Dendritic cell treated with granulocyte-macrophage colony-stimulating factor and Interleukin-4, amounts not matched to agents 40 ng/mL and 50 ng/mL, for 4 days (primary cell): ENCODE results near the gene PPP1R3E.
A peak's percentile ranks its signal among the peaks of the same experiment; 100 is the strongest.

Experiments
- H3K27ac Mint-ChIP-seq: one replicate; pipeline ENCODE4 v1.8.0; 2022; ENCODE audit warnings: mild to moderate bottlenecking, mixed read lengths
- H3K27me3 Mint-ChIP-seq: one replicate; pipeline ENCODE4 v1.8.0; 2022; ENCODE audit warnings: mild to moderate bottlenecking, mixed read lengths
- H3K36me3 Mint-ChIP-seq: one replicate; pipeline ENCODE4 v1.8.0; 2022; ENCODE audit warnings: low read depth, mixed read lengths
- H3K4me1 Mint-ChIP-seq: one replicate; pipeline ENCODE4 v1.8.0; 2022; ENCODE audit warnings: low read depth, mixed read lengths
- H3K4me3 Mint-ChIP-seq: one replicate; pipeline ENCODE4 v1.8.0; 2022; ENCODE audit warnings: mild to moderate bottlenecking, moderate library complexity, mixed read lengths
- H3K9me3 Mint-ChIP-seq: one replicate; pipeline ENCODE4 v1.8.0; 2022; ENCODE audit warnings: mixed read lengths
- intact Hi-C: fragments of 100-400 bp; cut with micrococcal nuclease; formaldehyde crosslinking; loops from one replicate; pipeline ENCODE4 v1.15.0; 2022

The PPP1R3E gene

GRCh38 chr14:23308721-23309445 is 6.2 kb upstream of the PPP1R3E start:
- H3K36me3 Mint-ChIP-seq = peaks cover 59% of the 10 kb centered on the region
- H3K27ac Mint-ChIP-seq = no peak overlapping the region
- H3K4me1 Mint-ChIP-seq = peaks cover 64% of the 10 kb centered on the region
- no peaks in the 10 kb centered on the region for H3K9me3 Mint-ChIP-seq
- no peaks in the 10 kb centered on the region for H3K27me3 Mint-ChIP-seq
- H3K4me3 Mint-ChIP-seq = peak overlapping the region; percentile 15
- intact Hi-C loops = no loop called here

DNA sequence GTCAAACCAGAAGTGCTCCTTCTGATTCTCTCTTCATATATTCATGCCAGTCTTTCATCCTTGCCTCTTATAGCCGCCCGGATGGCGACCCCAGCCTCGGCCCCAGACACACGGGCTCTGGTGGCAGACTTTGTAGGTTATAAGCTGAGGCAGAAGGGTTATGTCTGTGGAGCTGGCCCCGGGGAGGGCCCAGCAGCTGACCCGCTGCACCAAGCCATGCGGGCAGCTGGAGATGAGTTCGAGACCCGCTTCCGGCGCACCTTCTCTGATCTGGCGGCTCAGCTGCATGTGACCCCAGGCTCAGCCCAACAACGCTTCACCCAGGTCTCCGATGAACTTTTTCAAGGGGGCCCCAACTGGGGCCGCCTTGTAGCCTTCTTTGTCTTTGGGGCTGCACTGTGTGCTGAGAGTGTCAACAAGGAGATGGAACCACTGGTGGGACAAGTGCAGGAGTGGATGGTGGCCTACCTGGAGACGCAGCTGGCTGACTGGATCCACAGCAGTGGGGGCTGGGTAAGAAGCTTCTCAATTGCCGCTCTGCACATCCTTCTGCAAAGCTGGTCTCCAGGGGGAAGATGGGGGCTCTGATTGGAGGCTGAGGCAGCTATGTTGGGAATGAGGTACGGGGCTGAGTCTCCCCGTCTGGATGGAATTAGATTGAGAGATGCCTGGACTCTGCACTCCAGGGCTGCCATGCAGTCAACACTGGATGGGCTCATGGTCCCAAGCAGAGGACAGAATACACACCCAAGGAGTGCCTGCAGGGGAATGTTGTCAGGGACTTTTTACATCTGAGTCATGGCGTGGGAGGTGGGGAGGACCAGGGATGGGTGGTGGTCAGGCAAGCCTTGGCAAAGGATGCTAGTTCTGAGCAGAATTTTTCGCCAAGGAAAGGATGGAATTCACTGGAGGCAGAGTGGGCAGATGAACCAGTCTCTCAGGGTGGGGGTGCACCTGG is 5.3 kb upstream of the PPP1R3E start:
- Mint-ChIP-seq H3K36me3 (peaks cover 59% of the 10 kb centered on the region), H3K27ac (peak overlapping the region; percentile 87), H3K4me1 (peaks cover 70% of the 10 kb centered on the region), H3K9me3 (no peaks in the 10 kb centered on the region), H3K4me3 (peak overlapping the region; percentile 88), H3K27me3 (no peaks in the 10 kb centered on the region)
- intact Hi-C loops = no loop called here

- Mint-ChIP-seq H3K27me3 (no peaks in the 10 kb centered on the region), H3K36me3 (peaks cover 61% of the 10 kb centered on the region), H3K4me3 (peak overlapping the region; percentile 88), H3K4me1 (peaks cover 76% of the 10 kb centered on the region), H3K9me3 (no peaks in the 10 kb centered on the region), H3K27ac (peak overlapping the region; percentile 87)
- intact Hi-C loops = no loop called here
Observed at GRCh38 chr14:23307146-23307530, 4.5 kb upstream of the PPP1R3E start.

DNA sequence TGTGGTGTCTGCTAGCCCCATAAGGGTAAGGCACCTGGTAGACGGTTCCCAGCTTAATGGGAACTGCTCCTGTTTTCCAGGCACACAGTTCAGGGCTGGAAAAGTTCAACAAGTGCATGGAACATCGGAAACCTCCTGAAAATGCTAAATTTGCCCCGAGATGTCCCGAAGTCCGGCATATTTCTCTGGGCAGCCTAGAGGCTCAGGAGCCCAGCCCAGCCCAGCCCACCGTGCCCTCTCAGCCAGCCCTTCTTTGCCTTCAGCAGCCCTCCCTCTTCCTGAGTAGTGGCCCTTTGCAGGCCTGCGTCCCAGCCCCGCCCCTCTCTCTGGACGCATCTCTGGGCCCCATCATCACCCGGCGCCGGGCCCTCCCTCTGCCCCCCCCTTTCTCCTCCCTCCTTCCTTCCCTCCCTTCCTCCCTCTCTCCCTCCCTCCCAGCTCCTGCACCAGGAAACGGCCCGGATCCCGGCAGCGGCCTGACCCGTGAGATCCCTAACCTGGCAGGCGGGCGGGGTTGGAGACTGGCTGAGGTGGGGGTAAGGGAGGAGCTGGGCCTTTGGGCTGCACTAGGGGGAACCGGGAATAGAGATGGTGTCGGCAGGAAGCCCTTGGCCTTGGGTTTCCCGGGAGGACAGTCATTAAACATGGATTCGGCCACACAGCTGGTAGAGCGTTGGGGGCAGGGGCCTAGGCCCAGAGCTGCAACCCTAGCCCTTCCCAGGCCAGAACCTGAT is 3.9 kb upstream of the PPP1R3E start, which contains the start of gene BCL2L2:
BCL2L2 (plus strand) TSS at position 422 of the 734 bp plus-strand sequence. CDS start 935 bp downstream, outside the sequence.
- Mint-ChIP-seq H3K27ac (peak within 1 kb of the TSS; percentile 87), H3K4me3 (peak within 1 kb of the TSS; percentile 88), H3K27me3 (no peaks in the 10 kb centered on the region)

DNA sequence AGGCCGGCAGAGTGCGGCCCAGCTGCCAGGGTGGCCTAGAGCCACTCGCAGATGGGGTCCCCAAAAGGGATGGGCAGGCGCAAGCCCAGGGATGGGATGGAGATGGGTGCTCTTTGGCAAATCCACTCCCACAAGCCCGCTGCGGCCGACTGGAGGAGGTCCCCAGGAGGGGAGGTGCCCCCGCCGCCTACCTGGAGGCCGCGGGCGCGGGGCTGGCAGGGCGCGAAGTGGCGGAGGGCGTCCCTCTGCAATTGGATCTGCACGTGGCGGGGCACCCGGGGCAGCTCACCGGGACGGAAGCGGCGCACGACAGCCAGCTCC is 730 bp downstream of the PPP1R3E start:
- intact Hi-C loops = loop anchor here (1.0 to 2.0 kb wide), 2 partner anchors 15 to 19 kb away; partner anchors contain the start of genes HOMEZ and PABPN1
- Mint-ChIP-seq H3K4me1 (peaks cover 57% of the 10 kb centered on the region), H3K36me3 (peaks cover 48% of the 10 kb centered on the region), H3K4me3 (peak overlapping the region; percentile 86), H3K27ac (peak overlapping the region; percentile 98), H3K9me3 (no peaks in the 10 kb centered on the region), H3K27me3 (no peaks in the 10 kb centered on the region)

More for the DNA sequence above, 3.9 kb upstream of the PPP1R3E start, which contains the start of gene BCL2L2:
- intact Hi-C loops = no loop called here
- peaks cover 58% of the 10 kb centered on the region for H3K36me3 Mint-ChIP-seq
- H3K9me3 Mint-ChIP-seq = no peaks in the 10 kb centered on the region
- peaks cover 76% of the 10 kb centered on the region for H3K4me1 Mint-ChIP-seq

- peaks cover 52% of the 10 kb centered on the region for H3K4me1 Mint-ChIP-seq
- no peaks in the 10 kb centered on the region for H3K27me3 Mint-ChIP-seq
- intact Hi-C loops = loop anchor here (1.0 to 2.0 kb wide), 2 partner anchors 15 to 20 kb away; partner anchors contain the start of genes HOMEZ and PABPN1
- no peaks in the 10 kb centered on the region for H3K9me3 Mint-ChIP-seq
- H3K4me3 Mint-ChIP-seq = peak overlapping the region; percentile 92
- peaks cover 48% of the 10 kb centered on the region for H3K36me3 Mint-ChIP-seq
- peak overlapping the region; percentile 98 for H3K27ac Mint-ChIP-seq
Observed at GRCh38 chr14:23301288-23301968, 1.2 kb downstream of the PPP1R3E start.

DNA sequence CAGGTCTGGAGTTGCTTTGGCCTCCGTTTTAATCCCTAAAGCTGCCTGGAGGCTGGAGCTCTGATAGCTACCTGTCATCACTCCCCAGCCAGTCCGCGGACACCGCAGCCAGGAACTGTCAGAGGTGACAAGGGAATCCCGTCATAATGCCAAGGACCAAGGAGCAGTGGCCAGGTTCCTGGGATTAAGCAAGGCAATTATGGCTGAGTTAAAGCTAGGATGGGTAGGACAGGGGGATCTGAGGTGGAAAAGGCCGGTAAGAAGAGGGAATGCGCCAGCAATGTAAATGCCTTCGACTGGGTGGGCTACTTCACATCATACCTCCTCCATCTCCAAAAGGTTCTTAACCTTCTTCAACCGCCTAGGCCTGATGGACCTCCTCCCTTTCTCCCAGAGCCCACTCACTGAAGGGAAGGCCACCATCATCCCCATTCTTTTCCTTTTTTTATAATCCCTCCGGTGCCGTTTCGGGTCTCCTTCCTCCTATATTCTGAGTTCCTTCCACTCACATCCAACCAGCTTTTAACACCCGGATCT is 1.9 kb downstream of the PPP1R3E start:
- intact Hi-C loops = loop anchor here (1.0 to 2.0 kb wide), 2 partner anchors 14 to 21 kb away; partner anchors contain the start of genes HOMEZ and PABPN1
- H3K36me3 Mint-ChIP-seq = peaks cover 52% of the 10 kb centered on the region

GRCh38 chr14:23299986-23300686 is 2.5 kb downstream of the PPP1R3E start:
- intact Hi-C loops = loop anchor here (2.0 kb wide), 1 partner anchor 13 kb away; the partner anchor contains the start of gene HOMEZ
- peak overlapping the region; percentile 92 for H3K4me3 Mint-ChIP-seq
- H3K27ac Mint-ChIP-seq = peak overlapping the region; percentile 98
- H3K27me3 Mint-ChIP-seq = no peaks in the 10 kb centered on the region
- peaks cover 52% of the 10 kb centered on the region for H3K36me3 Mint-ChIP-seq
- H3K4me1 Mint-ChIP-seq = peaks cover 39% of the 10 kb centered on the region
- H3K9me3 Mint-ChIP-seq = no peaks in the 10 kb centered on the region

More for the DNA sequence above, 1.9 kb downstream of the PPP1R3E start:
- H3K4me1 Mint-ChIP-seq = peaks cover 45% of the 10 kb centered on the region
- H3K9me3 Mint-ChIP-seq = no peaks in the 10 kb centered on the region
- no peaks in the 10 kb centered on the region for H3K27me3 Mint-ChIP-seq
- peak overlapping the region; percentile 98 for H3K27ac Mint-ChIP-seq
- peak overlapping the region; percentile 92 for H3K4me3 Mint-ChIP-seq

DNA sequence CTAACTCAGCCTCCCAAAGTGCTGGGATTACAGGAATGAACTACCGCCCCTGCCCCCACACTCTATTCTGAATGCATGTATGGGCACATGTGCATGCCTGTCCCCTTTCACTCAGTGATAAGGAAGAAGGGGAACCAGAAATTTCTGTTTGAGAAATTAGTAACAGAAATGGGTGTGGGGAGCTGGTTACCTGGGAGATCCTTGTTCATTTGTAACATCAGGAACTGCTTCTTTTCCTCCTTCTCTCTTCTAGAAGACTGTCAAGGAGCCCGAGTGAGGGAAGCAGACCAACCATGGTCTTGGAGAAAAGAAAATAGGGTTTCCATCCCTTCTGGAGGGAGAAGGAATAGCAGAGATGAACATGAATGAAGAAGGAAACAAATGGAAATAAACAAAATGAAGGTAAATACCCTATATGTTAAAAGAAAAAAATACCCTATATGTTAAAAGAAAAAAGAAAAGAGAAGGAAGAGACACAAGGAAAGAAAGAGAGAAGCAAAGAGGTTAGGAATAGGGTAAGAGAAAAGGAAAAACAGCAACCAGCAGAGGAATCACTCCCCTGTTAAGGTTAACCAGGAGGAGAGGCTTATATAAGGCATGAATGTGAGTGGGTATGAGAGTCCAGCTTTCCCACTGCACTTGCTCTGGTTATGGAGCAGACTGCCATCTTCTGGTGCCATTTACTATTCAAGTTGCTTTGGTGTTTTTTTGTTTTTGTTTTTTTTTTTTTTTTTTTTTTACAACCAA is 3.3 kb downstream of the PPP1R3E start:
- Mint-ChIP-seq H3K9me3 (no peaks in the 10 kb centered on the region), H3K4me3 (peak overlapping the region; percentile 2)

DNA sequence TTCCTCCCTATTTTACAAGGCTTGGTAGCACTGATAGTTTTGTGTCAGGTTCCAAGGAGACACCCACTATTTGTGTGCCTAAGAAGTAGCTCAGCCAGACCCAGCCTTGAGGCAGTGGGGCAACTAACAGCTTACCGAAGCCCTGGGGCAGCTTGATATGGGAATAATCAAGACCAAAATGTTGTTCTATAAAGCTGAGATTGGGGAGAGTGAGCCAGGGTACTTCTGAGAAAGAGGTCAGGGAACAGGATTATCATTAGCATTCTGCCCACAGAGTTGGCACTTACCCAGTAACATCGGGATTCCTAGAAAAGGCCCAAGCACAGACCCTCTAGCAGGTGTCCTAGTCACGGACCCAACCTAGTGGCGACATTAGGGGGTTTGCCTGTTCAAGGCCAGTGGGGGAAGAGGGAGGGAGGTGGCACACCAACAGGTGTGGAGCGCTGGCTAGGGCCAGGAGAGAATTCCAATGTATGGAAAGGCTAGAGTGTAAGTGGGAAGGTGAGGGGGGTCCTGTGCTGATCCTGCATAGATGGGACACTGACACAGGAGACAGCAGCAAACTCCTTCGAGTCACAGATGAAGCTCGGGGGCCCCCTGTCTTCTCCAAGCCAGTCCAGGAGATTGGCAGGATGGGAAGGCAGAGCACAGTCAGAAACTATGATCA is 4.9 kb downstream of the PPP1R3E start:
- peaks cover 4% of the 10 kb centered on the region for H3K27me3 Mint-ChIP-seq
- H3K4me3 Mint-ChIP-seq = no peak overlapping the region
- intact Hi-C loops = no loop called here
- no peak overlapping the region for H3K27ac Mint-ChIP-seq
- H3K9me3 Mint-ChIP-seq = no peaks in the 10 kb centered on the region
- H3K36me3 Mint-ChIP-seq = peaks cover 51% of the 10 kb centered on the region
- H3K4me1 Mint-ChIP-seq = peaks cover 38% of the 10 kb centered on the region

More for the DNA sequence above, 3.3 kb downstream of the PPP1R3E start:
- peaks cover 52% of the 10 kb centered on the region for H3K36me3 Mint-ChIP-seq
- intact Hi-C loops = no loop called here
- H3K4me1 Mint-ChIP-seq = peaks cover 39% of the 10 kb centered on the region
- peak overlapping the region; percentile 98 for H3K27ac Mint-ChIP-seq
- H3K27me3 Mint-ChIP-seq = no peaks in the 10 kb centered on the region

- H3K4me3 Mint-ChIP-seq = no peak overlapping the region
- peaks cover 33% of the 10 kb centered on the region for H3K4me1 Mint-ChIP-seq
- intact Hi-C loops = no loop called here
- no peak overlapping the region for H3K27ac Mint-ChIP-seq
- H3K36me3 Mint-ChIP-seq = peaks cover 45% of the 10 kb centered on the region
- no peaks in the 10 kb centered on the region for H3K9me3 Mint-ChIP-seq
- H3K27me3 Mint-ChIP-seq = peaks cover 4% of the 10 kb centered on the region
Observed at GRCh38 chr14:23297096-23297495, 5.6 kb downstream of the PPP1R3E start.
